ENCODE measurements around the gene ANKRD42.
"Not testable (repeated sequence)": the region's sequence is repeated elsewhere in the genome, so short reads cannot be mapped to it uniquely, and the experiment has no call there.

ANKRD42 gene

GRCh38 chr11:83241291-83241946, 47.9 kb downstream of the ANKRD42 start:
- DNase-seq (ENCODE audit: low spot score), result peak; percentile 68

- DNase-seq (ENCODE audit: low spot score), result no peak
Observed at GRCh38 chr11:83249445-83249844, 55.9 kb downstream of the ANKRD42 start.

GRCh38 chr11:83249972-83250593, 56.6 kb downstream of the ANKRD42 start:
- peak; percentile 45 for DNase-seq (ENCODE audit: low spot score)

GRCh38 chr11:83252266-83252665, 58.8 kb downstream of the ANKRD42 start:
- DNase-seq (ENCODE audit: low spot score), result no peak

- DNase-seq (ENCODE audit: low spot score), result no peak
Observed at GRCh38 chr11:83252941-83253340, 59.4 kb downstream of the ANKRD42 start.

GRCh38 chr11:83255366-83255765, 61.9 kb downstream of the ANKRD42 start:
- no peak for DNase-seq (ENCODE audit: low spot score)

- no peak for DNase-seq (ENCODE audit: low spot score)
Observed at GRCh38 chr11:83256602-83257340, 63.3 kb downstream of the ANKRD42 start.

GRCh38 chr11:83257761-83258168, 64.3 kb downstream of the ANKRD42 start:
- peak; percentile 45 for DNase-seq (ENCODE audit: low spot score)

- DNase-seq (ENCODE audit: low spot score), result no peak
Observed at GRCh38 chr11:83259559-83259958, 66.0 kb downstream of the ANKRD42 start.

GRCh38 chr11:83265331-83265730, 71.8 kb downstream of the ANKRD42 start:
- no peak for DNase-seq (ENCODE audit: low spot score)

- DNase-seq (ENCODE audit: low spot score), result not testable (repeated sequence)
Observed at GRCh38 chr11:83269080-83269479, 75.6 kb downstream of the ANKRD42 start.

GRCh38 chr11:83271734-83272133, 78.2 kb downstream of the ANKRD42 start:
- DNase-seq (ENCODE audit: low spot score), result not testable (repeated sequence)

GRCh38 chr11:83272627-83273026, 79.1 kb downstream of the ANKRD42 start:
- peak; percentile 25 for DNase-seq (ENCODE audit: low spot score)

GRCh38 chr11:83275888-83276641, 82.6 kb downstream of the ANKRD42 start:
- no peak for DNase-seq (ENCODE audit: low spot score)

GRCh38 chr11:83278351-83278750, 84.8 kb downstream of the ANKRD42 start:
- no peak for DNase-seq (ENCODE audit: low spot score)

- DNase-seq (ENCODE audit: low spot score), result no peak
Observed at GRCh38 chr11:83280256-83280655, 86.7 kb downstream of the ANKRD42 start.

GRCh38 chr11:83282084-83282716, 88.7 kb downstream of the ANKRD42 start:
- no peak for DNase-seq (ENCODE audit: low spot score)

GRCh38 chr11:83284501-83285150, 91.1 kb downstream of the ANKRD42 start:
- peak; percentile 12 for DNase-seq (ENCODE audit: low spot score)

- no peak for DNase-seq (ENCODE audit: low spot score)
Observed at GRCh38 chr11:83285151-83285770, 91.7 kb downstream of the ANKRD42 start.

GRCh38 chr11:83285771-83286528, 92.4 kb downstream of the ANKRD42 start, which contains the start of gene CCDC90B:
CCDC90B (minus strand) TSS chr11:83286367; CDS start chr11:83285972, 395 bp downstream.
- peak; percentile 95 for DNase-seq (ENCODE audit: low spot score)
